HG03060 (cell line): ENCODE results near the gene TMEM198.

ENCODE experiments used
- ATAC-seq: cut with Tn5 transposase; IDR thresholded peaks from one replicate; pipeline ENCODE4 v1.9.1; 2021; ENCODE audit warnings: low read depth, moderate number of reproducible peaks; ENCODE audit not compliant: unreplicated experiment

Gene TMEM198

DNA sequence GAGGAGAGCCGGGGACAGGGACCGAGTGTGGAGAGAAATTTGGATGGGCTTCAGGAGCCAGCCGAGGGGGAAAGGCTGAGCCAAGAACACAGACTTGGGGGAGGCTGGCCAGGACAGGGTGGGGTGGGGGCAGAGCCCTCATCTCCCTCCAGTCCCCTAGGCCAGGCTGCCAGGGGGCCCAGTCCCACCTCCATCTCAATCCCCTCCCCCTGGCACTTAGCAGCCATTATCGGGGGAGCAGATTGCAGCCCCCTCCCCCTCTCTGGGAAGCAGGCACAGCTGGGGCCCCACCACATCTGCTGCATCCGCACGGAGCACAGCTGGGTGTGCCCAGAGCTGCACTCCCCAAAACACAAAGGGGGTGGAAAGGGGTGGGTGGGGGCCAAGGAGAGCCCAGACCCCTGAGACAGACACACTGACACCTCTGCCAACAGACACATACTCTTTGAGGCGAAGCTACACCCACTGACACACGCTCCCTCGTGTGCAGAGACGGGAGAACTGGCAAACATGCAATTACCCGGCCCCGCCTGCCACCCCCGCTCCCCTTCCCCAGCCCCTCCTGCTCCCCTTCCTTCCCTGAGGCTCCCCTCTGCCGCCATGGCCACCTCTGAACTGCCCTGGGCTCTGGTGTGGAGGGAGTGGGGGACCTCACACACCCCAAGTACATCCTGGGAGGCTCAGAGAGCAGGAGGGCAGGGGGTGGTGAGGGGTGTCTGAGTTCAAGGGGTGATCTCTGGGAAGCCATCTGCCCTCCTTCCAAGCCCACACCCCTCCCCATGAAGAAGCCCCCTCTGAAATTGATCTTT is 34.7 kb upstream of the TMEM198 start:
- ATAC-seq = no peak

DNA sequence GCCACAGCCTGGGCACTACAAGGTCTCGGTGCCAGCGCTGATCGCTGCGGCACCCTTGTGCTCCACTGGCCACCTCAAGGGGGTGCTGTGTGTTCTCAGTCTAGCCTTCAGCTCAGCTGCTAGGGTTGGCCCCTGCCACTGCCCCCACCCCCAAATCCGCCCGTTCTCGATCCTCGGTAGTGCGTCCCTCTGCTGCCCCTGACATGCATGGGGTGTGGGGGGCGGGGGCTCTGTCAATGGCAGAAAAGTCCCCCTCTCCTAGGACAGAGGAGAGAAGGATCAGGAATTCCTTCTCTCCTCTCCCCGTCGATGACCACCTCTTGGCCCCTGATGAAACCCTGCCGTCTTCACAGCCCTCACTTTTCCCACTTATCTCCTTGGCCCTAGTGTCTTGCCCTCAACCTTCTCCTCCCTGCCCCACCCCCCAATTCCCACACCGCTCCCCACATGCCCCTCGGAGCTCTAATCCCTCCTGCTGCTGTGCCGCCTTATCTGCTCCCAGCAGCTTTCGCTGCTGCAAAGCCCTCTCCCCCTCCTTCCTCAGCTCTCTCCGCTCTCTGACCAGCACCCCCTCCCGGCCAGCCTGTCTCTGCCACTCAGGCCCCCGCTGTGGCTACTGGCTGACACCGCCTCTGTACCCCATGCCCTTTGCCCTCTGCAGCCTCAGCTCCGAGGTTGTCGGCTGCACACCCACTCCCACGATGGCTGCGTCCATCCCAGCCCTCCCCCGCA is 33.9 kb upstream of the TMEM198 start:
- ATAC-seq = no peak

DNA sequence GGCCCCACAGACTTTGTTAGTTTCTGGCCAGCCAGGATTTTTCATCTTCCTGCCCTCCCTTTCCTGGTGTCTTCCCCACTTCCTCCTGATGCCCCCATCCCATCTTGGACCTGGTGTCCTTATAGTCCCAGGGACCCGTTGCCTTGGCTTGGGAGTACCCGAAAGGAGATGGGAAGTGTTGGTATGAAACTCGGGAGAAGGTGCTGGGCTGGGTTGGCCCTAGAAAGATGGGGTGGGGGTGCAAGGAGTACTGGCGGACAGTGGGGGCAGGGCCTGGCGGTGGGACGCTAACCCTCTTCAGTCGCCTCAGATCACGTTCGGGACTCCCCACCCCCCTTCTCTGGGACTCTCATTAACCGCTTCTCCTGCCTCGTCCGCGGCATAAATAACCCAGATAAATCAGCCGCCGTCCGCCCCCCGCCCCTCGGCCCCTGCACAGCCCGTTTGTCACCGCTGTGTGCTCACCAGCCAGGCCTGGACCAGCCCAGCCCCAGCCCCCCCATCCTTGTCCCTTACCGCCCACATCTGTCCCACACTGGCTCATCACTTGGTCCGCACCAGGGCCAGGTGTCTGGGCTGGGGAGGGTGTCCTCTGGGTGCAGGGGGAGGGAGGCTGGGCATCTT is 33.2 kb upstream of the TMEM198 start:
- ATAC-seq = no peak

- ATAC-seq = no peak
These were observed 32.1 kb upstream of the TMEM198 start for GRCh38 chr2:219511547-219512325.

DNA sequence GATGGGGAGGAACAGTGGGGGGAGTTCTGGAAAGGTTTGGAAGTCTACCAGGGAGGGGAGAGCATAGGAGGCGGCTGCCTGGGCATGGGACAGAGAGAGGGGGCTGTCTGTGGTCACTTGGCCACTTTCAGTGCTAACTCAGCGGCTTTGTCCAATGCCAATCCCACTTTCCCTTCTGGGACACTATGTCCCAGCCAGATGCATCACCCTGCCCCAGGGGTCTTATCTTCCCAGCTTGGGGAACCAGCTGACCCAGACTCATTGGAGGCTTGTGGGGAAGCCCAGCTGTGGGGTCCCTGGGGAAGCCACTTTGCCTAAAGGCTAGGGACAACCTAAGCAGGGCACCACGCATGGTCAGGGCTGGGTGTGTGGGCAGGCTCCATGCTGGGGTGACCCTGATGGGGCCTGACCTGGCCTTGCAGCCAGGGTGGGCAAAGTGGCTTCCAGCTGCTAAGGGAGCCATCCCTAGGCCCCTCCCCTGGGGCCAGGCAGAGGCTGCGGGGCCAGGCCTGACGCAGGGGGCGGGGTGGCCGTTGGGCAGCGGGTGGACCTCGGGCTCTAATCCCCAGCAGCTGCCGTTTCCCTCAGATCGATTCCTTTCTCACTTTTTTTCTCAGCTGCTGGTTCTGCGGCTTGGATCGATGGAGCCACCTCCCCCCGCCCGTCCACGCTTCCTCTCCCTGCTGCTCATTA is 31.2 kb upstream of the TMEM198 start:
- no peak for ATAC-seq

DNA sequence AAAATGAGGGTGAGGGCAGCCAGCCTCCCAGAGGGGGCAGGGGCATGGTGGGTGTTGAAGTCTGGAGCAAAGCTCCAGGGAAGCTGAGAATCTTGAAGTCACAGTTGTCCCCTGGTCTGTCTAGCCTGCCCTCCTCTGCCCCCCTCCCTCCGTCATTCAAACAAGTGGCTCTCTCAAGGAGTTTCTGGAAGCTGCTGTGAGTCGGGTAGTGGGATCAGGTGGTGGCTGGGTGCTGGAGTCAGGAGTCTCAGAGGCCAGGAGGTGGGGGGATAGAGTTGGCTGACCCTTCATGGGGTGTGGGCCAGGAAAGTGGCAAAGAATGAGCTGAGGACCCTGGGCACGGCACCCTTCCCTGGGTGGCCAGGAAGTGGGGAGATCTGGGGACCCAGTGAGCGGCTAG is 30.0 kb upstream of the TMEM198 start:
- no peak for ATAC-seq

- ATAC-seq = no peak
These were observed 29.5 kb upstream of the TMEM198 start, which contains the start of gene ASIC4 for GRCh38 chr2:219514196-219514761. Gene ASIC4, plus strand, starts transcription at chr2:219514482. Its CDS starts 243 bp downstream, at chr2:219514725.

- ATAC-seq = no peak
These were observed 29.0 kb upstream of the TMEM198 start for GRCh38 chr2:219514836-219515235.

DNA sequence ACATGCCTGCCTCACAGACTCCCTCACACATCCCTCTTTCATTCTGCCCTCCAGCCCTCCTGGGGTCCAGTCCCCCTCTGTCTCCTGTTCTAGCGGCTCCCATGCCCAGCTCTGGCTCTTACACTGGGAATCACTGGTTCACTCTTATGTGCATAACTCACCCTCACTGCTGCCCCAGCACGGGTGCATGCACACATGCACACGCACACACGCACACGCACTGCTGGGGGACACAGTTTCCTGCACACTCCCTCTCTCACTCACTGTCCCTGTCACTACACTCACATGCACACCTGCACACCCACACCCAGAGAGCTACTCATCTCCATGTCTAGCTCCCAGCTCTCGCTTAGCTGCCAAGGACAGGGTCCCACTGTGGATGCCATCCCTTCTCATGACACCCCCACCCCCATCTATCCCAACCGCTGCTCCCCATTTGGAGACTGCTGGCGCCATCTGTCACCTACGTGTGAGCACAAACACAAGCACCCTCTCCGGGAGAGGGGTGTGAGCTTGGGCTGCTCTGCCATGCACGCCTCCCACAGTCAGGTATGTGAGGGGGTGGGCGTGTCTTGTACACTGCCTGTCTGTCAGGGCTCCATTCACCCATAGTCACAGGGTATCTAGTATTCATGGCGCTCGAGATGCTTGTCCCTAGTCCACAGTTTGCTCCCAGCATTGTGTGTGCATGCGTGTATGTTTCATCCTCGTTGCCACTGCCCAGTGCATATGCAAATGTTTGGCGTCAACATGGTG is 27.8 kb upstream of the TMEM198 start:
- ATAC-seq = no peak

- ATAC-seq = no peak
These were observed 26.9 kb upstream of the TMEM198 start for GRCh38 chr2:219516888-219517287.

- no peak for ATAC-seq
These were observed 25.7 kb upstream of the TMEM198 start for GRCh38 chr2:219517954-219518778.

GRCh38 chr2:219519526-219519916 is 24.3 kb upstream of the TMEM198 start:
- ATAC-seq = no peak

GRCh38 chr2:219520079-219520478 is 23.7 kb upstream of the TMEM198 start:
- no peak for ATAC-seq

DNA sequence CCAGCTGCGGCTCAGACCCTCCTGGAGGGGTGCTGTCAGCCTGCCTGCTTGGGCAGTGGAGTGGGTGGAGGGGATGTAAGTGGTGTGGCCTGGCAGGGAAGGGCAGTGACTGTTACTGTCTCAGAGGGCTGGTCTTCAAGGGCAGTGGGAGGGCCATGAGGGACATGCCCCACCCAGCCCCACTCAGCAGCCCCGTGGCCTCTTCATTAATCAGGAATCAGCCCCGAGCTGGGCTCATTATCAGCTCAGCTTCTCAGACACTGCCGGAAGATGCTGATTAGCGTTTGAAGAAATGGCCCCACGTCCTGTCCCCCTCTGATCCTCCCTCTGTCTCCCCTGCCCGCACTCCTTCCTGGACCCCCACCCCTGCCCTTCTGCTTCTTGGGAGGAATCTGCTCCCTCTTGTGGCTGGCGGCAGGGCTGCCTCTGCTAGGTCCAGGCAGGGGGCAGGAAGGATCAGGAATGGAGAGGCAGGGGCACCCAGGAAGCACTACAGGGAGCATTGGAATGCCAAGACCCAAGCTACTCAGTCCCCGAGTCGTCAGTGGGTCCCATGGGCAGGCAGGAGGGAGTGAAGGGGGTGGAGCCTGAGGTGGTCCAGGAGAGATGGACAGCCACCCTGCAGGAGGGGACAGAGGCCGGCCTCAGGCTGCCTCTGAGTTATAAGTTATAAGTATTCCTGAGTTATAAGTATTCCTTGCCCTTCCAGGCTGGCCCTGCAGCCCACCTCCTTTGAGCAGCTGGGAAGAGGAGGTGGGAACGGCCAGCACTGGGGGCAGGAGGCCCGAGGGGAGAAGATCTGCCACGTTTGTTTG is 22.6 kb upstream of the TMEM198 start:
- no peak for ATAC-seq

DNA sequence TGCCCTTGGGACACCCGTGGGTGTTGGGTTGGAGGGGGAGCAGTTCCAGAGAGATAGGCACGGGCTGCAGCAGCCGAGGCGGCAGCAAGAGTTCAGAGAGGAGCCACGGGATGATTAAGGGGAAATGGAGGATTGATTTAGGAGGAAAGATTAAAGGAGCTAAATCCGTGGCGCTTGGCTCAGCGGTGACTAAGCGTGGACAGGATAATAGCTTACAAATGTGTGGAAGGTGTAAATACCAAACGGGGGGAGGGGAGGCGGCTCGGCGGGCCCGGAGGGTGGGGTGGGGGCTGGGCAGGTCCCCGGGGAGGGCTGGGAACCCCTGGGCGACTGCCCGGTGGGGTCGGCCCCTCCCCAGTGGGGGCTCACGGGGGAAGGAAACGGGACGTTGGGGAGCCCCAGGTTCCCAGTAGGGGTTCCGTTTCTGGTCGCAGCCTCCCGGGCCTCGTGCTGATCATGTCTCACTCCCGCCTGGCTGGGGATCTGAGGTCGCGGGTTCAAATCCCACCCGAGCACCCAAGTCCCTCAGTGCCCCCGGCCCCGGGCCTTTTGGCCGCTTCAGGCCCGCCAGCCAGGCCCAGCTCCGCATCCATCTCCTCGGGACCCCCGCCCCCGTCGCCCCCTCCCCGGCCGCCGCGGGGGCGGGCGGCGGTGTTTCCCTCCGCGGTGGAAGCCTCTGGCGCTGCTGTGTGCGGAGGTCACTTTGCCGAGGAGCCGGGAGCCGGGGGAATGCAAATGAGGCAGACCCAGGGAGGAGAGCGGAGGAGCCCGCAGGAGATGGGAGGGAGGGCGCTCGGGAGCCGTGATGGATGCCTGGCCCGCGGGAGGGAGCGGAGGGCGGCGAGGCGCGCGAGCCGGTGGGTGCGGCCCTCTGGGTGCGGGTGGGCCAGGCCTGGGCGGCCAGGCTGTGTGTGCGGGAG is 21.5 kb upstream of the TMEM198 start:
- ATAC-seq = no peak

DNA sequence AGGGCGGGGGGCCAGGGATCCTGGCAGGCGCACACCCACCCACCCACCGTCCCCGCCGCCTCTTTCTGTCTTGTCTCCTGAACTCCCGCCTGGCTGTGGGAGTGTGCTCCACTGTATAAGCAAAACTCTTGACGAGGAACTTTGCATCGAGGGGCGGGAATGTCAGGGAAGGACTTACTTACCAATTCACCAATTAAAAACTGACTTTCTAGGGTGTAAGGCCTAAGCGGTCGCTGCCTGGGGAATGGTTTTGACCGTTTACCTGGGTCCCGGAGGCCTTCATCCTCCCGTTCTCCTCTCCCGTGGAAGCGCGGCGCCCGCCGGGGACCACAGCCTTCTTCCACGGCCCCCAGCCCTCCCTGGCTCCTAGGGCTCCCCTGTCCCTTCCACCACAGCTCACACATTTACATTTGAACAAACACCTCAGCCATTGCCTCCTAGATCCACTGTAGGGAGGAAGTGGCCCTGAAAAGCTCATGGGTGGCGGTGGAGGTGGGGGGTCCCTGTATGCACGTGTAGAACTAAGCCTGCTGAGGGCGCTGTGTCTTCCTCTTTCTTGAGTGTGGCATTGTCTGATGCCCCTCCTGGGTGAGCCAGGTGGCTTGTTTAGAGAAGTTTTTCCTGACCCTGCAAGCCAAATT is 20.7 kb upstream of the TMEM198 start:
- no peak for ATAC-seq
